ENCODE data around the gene HDAC4.

- TF ChIP-seq CTCF (IDR thresholded peaks at IDR 0.05), result no peak
- TF ChIP-seq POLR2A (IDR thresholded peaks at IDR 0.05), result no peak
Measured at GRCh38 chr2:239152916-239153305, 247.9 kb downstream of the HDAC4 start.
